RWPE2 (cell line): Measurements from ENCODE around the gene FAM53B.

Experiments
- ATAC-seq: fragments of 200-7000 bp; cut with Tn5 transposase; 3 replicates; pipeline ENCODE4 v1.9.1; 2021; ENCODE audit warnings: low read depth
- DNase-seq: peaks from one replicate; pipeline ENCODE4 v3.0.0-alpha.2; 2020; ENCODE audit warnings: low spot score
- H3K27ac ChIP-seq: fragments of 450-650 bp; 2 replicates; pipeline ENCODE4 v1.5.1; 2017; ENCODE audit warnings: mild to moderate bottlenecking; ENCODE audit not compliant: poor library complexity, severe bottlenecking
- H3K27me3 ChIP-seq: fragments of 250-450 bp; sonication (Bioruptor Pico); 2 replicates; pipeline ENCODE4 v1.5.1; 2021; ENCODE audit warnings: mild to moderate bottlenecking, moderate library complexity; ENCODE audit not compliant: insufficient read depth, poor library complexity, severe bottlenecking
- H3K36me3 ChIP-seq: fragments of 250-450 bp; sonication (Bioruptor Pico); 2 replicates; pipeline ENCODE4 v1.5.1; 2020; ENCODE audit warnings: low read depth, mild to moderate bottlenecking, moderate library complexity
- H3K4me1 ChIP-seq: fragments of 250-450 bp; sonication (Bioruptor Pico); 2 replicates; pipeline ENCODE4 v1.5.1; 2021; ENCODE audit warnings: mild to moderate bottlenecking, moderate library complexity; ENCODE audit not compliant: insufficient read depth, poor library complexity, severe bottlenecking
- H3K4me3 ChIP-seq: fragments of 250-450 bp; sonication (Bioruptor Pico); 2 replicates; pipeline ENCODE4 v1.5.1; 2021; ENCODE audit warnings: mild to moderate bottlenecking, moderate library complexity; ENCODE audit not compliant: severe bottlenecking
- H3K9me3 ChIP-seq: fragments of 250-450 bp; sonication (Bioruptor Pico); 2 replicates; pipeline ENCODE4 v1.5.1; 2021; ENCODE audit warnings: mild to moderate bottlenecking, moderate library complexity; ENCODE audit not compliant: severe bottlenecking
- TF ChIP-seq, protein P1 (sequence below): fragments of 450-650 bp; IDR thresholded peaks from one replicate; pipeline ENCODE4 v1.5.1; 2017; ENCODE audit warnings: mild to moderate bottlenecking, moderate library complexity; ENCODE audit not compliant: poor library complexity, severe bottlenecking

The FAM53B gene

DNA sequence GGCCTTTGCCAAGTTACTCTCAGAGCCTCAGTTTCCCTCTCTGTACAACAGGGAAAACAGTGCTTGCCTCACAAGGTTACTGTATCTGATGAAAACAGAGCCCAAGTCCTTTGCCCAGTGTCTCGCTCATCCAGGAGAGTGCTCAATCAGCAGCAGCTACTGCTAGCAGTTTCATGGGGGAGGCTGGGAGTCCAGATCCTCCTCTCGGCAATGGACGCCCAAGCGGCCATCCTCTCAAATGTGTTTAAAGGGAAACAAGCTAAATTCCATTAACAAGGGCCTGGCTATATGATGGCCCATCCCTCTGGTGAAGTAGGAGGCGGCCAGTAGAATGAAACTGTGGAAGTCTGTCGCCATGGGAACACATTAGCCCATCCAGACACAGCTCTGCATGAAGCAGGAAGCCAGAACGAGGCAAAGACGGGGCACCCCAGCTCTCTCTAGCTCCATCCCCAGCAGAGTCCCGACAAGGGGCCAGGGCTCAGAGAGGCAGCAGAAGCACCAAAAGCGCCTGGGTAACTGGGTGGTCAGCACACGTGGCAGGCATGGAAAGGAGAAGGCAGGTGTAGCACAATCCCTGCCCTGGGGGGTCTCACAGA is 35.2 kb downstream of the FAM53B start:
- H3K9me3 ChIP-seq: no peaks in the 10 kb centered on the region
- ATAC-seq (no peak), DNase-seq (no peak)
- TF ChIP-seq, protein P1, sequence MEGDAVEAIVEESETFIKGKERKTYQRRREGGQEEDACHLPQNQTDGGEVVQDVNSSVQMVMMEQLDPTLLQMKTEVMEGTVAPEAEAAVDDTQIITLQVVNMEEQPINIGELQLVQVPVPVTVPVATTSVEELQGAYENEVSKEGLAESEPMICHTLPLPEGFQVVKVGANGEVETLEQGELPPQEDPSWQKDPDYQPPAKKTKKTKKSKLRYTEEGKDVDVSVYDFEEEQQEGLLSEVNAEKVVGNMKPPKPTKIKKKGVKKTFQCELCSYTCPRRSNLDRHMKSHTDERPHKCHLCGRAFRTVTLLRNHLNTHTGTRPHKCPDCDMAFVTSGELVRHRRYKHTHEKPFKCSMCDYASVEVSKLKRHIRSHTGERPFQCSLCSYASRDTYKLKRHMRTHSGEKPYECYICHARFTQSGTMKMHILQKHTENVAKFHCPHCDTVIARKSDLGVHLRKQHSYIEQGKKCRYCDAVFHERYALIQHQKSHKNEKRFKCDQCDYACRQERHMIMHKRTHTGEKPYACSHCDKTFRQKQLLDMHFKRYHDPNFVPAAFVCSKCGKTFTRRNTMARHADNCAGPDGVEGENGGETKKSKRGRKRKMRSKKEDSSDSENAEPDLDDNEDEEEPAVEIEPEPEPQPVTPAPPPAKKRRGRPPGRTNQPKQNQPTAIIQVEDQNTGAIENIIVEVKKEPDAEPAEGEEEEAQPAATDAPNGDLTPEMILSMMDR: no peak
- no peak overlapping the region for H3K27ac ChIP-seq
- H3K36me3 ChIP-seq: peaks cover 5% of the 10 kb centered on the region; the same call in 1 of the 2 replicates
- H3K4me1 ChIP-seq: peaks cover 9% of the 10 kb centered on the region
- no peaks in the 10 kb centered on the region for H3K27me3 ChIP-seq
- no peak overlapping the region for H3K4me3 ChIP-seq

DNA sequence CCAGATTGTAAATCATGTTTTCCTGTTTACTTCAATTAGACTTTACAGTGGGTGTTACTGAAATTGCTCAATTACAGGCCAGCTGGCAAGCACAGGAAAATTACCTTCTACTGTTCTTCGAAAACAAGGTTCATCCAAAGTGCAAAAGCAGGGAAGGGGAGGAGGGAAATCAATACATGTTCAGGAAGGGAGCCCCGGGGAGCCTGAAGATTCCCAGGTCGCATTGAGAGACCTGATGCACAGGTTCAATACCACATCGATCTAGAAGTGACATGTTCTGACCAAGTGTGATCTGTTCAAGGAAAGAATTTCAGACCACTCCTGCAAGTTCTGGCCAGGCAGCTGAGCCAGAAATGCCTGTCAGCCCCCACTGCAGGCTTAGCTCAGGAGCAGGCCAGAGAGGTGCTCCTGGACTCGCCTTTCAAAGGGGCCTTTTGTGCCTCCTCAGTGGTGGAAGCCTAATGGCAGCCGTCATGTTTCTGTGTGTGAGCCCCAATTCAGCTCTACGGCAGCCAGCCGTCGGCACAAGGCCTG is 35.9 kb downstream of the FAM53B start:
- DNase-seq (no peak), ATAC-seq (no peak)
- H3K27ac ChIP-seq: no peak overlapping the region
- TF ChIP-seq, protein P1: no peak
- H3K27me3 ChIP-seq: no peaks in the 10 kb centered on the region
- H3K4me3 ChIP-seq: no peak overlapping the region
- no peaks in the 10 kb centered on the region for H3K9me3 ChIP-seq
- peaks cover 9% of the 10 kb centered on the region for H3K4me1 ChIP-seq
- H3K36me3 ChIP-seq: peaks cover 5% of the 10 kb centered on the region; the same call in 1 of the 2 replicates

DNA sequence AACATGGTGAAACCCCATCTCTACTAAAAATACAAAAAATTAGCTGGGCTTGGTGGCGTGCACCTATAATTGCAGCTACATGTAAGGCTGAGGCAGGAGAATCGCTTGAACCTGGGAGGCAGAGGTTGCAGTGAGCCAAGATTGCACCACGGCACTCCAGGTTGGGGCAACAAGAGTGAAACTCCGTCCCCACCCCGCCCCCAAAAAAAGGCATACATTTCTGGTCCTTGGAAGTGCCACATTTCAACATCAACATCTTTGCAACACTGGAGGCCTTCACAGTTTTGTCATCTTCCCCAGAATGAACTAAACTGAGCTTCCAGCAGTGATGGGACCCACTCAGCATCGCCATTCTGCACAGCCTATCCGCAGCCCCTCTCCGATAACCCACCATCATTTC is 36.6 kb downstream of the FAM53B start:
- no peak for DNase-seq
- Histone ChIP-seq H3K27me3 (no peaks in the 10 kb centered on the region), H3K36me3 (peaks cover 5% of the 10 kb centered on the region; the same call in 1 of the 2 replicates), H3K4me1 (peaks cover 9% of the 10 kb centered on the region), H3K4me3 (no peak overlapping the region), H3K27ac (no peak overlapping the region), H3K9me3 (no peaks in the 10 kb centered on the region)
- ATAC-seq: no peak
- TF ChIP-seq, protein P1: no peak

DNA sequence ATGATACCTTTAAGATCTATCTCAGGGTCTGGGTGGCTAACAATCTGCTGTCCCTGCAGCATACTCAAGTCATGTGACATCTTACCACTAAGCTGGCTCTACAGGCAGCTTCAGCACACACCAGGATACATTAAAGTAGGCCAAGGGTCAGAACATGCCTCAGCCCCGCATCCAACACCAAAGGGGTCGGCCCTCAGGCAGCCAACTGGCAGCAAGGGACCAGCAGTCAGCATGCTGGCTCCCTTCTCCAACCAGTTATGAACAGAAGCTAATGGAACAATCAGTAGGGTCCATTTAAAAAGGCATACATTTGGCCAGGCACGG is 37.1 kb downstream of the FAM53B start:
- ATAC-seq (no peak), DNase-seq (no peak)
- Histone ChIP-seq H3K36me3 (peaks cover 5% of the 10 kb centered on the region; the same call in 1 of the 2 replicates), H3K9me3 (no peaks in the 10 kb centered on the region), H3K4me1 (peaks cover 9% of the 10 kb centered on the region), H3K4me3 (no peak overlapping the region), H3K27ac (no peak overlapping the region), H3K27me3 (no peaks in the 10 kb centered on the region)
- TF ChIP-seq, protein P1: no peak

DNA sequence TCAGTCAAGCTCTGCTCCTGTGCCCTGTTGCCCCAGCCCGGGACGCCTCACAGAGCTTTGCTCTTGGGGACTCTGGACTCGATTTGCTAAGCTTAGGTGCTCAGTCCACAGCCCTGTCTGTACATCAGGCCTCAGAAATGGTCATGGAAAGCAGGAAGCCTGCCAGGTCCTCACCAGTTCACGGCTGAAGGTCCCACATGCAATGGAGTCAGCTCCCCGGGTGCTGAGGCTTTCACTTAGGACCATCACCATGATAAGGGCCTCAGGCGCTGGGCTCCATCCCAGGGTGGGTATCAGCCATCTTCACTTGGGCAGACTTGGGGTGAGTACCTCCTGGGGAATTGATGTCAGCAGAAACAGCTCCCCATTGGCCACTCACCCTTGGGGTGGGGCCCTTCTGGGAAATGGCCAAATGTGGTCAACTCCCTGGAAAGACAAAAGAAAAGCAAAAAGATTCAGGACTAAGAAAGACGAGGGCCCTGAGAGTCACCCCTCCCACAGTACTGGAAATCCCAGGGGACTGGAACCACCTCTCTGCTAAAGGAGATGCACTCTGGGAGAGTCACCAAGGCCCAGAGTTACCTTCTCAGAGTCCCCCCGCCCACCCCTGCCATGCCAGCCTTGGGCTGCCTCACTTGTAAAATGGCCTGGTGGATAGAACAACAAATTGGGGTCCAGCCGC is 37.6 kb downstream of the FAM53B start:
- H3K9me3 ChIP-seq: no peaks in the 10 kb centered on the region
- no peak for ATAC-seq
- DNase-seq: no peak
- H3K27me3 ChIP-seq: no peaks in the 10 kb centered on the region
- peaks cover 9% of the 10 kb centered on the region for H3K4me1 ChIP-seq
- TF ChIP-seq, protein P1: no peak
- H3K4me3 ChIP-seq: no peak overlapping the region
- H3K36me3 ChIP-seq: peaks cover 5% of the 10 kb centered on the region; the same call in 1 of the 2 replicates
- H3K27ac ChIP-seq: no peak overlapping the region
